GM21390 (cell line): ENCODE data around the gene FBXW2.

Experiments
- ATAC-seq: cut with Tn5 transposase; IDR thresholded peaks from one replicate; pipeline ENCODE4 v1.9.1; 2021; ENCODE audit not compliant: unreplicated experiment

Gene FBXW2

DNA sequence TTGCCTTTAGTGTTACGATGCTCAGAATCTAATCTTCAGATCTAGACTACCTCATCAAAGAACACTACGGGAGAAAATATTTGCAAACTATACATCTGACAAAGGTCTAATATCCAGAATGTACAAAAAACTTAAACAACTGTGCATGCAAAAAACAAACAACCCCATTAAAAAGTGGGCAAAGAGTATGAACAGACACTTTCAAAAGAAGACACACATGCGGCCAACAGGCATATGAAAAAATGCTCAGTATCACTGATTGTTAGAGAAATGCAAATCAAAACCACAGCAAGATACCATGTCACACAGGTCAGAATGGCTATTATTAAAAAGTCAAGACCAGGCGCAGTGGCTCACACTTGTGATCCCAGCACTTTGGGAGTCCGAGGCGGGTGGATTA is 47.9 kb downstream of the FBXW2 start:
- no peak for ATAC-seq

DNA sequence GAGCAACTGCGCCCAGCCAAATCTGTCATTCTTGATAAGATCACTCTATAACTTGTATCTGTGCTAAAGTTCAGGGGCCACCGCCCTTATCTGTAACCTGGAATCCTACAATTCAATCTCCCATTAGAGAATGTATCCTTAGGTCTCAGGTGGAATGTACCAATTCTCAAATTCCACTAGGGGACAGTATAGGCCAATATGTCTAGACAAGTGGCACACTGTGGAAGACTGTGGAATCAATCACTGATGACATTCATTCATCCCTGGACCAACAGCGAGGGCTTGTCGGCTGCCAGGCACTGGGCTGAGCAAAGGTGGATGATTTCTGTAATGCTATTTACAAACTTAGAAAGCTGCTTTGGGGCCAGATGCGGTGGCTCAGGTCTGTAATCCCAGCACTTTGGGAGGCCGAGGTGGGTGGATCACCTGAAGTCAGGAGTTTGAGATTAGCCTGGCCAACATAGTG is 50.2 kb downstream of the FBXW2 start:
- ATAC-seq: no peak

DNA sequence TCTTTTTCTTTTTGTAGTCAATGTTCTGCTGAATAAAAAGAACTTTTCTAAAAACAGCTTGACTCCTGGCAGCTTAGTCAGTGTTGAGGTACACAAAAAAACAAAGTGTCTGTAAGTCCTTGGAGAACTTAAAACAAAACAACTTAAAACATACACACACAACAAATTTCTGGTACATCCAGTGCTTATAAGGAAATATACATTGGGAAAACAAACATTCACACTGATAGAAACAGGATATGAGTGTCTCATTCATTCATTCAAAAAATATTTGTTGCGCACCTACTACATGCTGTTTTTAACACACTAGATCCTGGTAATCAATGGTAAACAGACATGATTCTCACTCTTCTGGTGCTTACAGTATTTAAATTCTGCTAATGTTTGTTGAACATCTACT is 51.5 kb downstream of the FBXW2 start:
- ATAC-seq: no peak

DNA sequence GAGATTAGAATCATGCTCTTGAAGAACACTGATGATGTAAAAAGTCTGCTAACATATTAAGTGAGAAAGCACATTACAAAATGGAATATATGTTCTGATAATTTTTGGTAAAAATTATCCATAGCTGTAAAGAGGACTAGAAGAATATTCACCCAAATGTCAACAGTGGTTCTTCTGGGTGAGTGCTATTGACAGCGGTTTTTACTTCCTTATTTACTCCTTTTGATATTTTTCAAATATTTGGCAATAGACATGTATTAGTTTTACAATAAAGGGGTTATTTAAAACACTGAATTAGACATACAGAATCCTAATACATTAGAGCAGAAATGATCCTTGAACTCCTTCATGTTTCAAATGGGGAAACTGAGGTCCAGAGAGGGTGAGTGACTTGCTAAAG is 52.0 kb downstream of the FBXW2 start:
- ATAC-seq: no peak

DNA sequence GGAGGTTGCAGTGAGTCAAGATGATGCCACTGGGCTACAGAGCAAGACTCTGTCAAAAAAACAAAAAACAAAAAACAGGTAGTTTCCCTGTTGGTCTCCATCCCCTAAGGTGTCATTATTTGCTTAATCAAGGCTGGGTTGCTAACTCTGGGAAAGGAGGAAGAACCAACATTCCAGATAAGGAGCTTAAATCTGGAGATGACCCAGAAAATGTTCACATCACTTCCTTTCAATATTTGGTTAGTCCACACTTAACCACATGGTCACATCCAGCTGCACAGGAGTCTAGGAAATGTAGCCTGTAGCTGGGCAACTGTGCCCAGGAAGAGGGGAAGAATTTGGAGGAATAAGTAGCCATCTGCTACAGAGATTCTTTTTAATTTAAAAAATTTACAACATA is 53.1 kb downstream of the FBXW2 start:
- ATAC-seq: no peak

DNA sequence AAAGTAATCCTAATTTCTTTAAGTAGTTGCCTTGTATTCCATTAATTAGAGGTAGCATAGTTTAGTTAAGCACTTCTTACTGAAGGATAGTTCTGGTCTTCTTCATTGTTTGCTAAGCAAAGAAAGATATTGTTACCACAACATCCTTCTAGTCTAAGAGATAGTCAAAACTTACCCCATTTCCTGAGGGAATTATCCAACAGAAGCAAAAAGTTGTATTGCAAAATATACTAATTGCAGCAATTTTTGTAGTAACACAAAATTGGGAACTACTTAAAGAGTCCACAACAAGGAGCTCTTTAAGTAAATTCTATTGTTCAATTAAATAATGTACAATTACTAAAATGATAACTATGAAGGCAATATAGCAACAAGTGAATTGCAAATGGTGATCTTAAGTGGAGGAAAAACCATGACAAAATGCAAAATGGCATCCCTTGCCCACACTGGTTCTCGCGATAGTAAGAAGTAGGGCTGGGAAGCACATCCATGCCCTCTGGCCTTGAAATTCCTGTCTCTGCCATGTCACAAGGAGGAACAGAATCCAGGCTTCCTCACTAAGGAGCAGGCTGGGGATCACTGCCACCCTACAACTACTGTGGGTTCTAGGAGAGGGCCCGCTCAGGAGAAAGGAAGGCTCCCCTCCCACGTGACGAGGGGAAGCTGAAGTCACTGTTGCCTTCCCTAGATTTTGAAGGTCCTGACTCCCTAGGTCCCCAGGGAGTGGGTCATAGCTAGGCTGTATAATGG is 55.6 kb downstream of the FBXW2 start:
- no peak for ATAC-seq

DNA sequence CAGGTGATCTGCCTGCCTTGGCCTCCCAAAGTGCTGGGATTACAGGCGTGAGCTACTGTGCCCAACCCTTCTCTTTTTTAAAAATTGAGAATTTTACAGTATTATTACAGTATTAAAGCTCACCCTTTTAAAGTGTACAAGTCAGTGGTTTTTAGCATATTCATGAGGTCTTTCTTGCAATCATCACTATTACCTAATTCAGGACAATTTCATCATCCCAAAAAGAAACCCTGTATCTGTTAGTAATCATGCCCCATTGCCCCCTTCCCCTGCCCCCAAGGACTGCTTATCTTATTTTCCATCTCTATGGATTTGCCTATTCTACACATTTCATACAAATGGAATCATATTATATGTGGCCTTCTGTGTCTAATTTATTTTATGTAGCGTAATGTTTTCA is 56.3 kb downstream of the FBXW2 start:
- no peak for ATAC-seq

DNA sequence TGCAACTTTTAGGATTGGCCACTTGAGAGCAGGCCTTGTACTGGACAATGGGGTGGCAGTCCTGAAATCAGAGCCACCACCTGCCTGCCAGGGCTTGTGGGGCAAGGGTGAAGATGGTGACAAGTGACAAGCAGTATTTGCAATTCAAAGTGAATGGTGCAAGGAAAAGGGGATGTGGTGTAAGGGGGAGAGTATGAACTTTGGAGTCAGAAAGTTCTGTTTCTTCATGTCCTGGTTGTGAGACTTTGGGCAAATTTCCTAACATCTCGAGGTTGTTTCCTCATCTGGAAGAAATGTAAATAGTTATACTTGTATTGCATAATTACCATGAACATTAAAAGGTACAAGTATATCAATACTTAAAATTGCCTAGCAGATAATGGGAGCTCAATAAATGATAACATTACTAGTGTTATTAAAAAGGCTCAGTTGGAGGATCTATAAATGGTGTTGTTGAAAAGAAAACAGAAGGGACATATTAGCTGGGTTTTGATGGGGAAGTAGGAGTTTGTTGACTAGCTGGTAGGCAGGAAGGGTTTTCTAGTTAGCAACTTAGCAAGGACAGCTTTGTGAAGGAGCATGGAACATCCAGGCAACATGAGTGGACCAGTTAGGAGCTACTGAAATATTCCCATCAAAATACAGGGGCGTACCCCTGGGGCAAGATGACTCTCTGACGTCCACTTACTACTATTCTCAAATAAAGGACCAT is 57.6 kb downstream of the FBXW2 start:
- ATAC-seq: no peak

DNA sequence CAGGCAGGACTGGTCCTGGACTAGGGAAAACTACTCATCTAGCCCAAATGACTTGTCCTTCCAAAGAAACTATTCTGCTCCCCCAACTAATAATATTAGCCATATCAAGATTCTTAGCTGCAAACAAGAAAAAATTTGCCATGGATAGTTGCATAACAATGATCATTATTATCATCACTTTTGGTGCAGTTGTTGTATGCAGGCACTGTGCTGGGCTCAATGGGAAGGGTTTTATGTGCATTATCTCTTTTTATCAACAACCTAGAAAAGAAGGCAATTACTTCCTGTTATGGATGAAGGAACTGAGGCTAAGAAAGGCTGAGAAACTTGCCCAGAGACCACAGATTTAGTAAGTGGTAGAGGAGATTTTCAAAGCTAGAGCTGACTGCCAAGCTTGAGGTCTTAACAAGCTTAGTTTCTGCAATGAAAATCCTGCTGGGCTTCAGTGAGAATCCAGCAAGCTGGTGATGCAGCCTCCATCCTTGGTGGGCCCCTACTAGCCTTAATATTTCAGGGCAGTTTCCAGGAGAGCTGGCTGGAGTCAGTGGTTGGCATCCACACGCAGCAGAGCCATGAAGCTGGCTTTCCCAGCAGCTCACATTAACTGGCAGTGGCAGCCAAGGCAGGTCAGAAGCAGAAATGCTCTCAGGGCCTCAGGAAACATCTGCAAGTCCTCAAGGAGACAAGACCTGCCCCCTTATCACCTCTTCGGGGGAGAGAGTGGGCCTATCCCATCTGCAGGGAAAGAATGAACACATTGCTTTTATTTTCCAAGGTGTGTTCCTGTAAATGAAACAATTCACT is 58.4 kb downstream of the FBXW2 start:
- no peak for ATAC-seq

DNA sequence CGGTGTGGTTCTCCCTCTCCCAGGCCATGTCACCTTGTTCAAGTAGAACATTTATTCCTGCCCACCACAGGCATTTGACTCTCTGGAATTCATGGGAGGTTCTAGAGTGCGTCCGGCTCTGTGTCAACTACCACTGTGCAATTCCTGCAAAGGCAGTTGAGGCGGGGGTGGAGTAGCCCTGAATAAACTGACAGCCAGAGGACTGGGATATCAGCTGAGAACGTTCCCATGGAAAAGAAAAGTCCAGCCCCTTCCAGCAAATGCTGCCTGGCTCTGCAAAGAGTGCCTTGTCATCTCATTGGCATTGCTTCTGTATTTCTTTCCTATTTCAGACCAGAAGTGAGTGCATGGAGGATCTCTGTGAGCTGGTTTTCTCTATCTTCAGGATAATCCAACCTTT is 60.0 kb downstream of the FBXW2 start:
- ATAC-seq: no peak

GRCh38 chr9:120730654-120731514 is 62.3 kb downstream of the FBXW2 start:
- no peak for ATAC-seq

GRCh38 chr9:120729791-120730241 is 63.4 kb downstream of the FBXW2 start:
- no peak for ATAC-seq

GRCh38 chr9:120726484-120726883 is 66.7 kb downstream of the FBXW2 start:
- no peak for ATAC-seq

- ATAC-seq: no peak
These were observed 67.3 kb downstream of the FBXW2 start for GRCh38 chr9:120725907-120726306.

- ATAC-seq: no peak
These were observed 68.3 kb downstream of the FBXW2 start for GRCh38 chr9:120724757-120725400.

DNA sequence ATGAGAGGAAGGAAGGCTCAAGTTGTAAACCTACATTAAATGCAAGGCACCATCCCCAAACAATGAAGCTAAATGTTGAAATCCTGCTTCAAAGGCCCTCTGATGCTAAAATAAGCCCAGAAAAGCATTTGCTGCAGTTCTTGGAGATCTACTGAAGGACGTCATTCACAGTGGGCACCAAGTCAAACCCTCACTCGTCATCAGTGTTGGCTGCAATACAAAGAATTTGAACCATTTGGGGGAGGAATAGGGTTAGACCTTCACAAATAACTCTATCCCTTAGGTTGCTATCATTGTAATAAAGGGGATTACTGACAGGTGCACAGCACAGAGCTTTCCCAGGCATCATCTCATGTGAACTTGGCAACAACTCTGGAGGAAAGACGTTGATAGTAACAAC is 69.7 kb downstream of the FBXW2 start:
- ATAC-seq: no peak

GRCh38 chr9:120720404-120720803 is 72.8 kb downstream of the FBXW2 start:
- no peak for ATAC-seq

GRCh38 chr9:120718316-120718715 is 74.9 kb downstream of the FBXW2 start:
- ATAC-seq: no peak

DNA sequence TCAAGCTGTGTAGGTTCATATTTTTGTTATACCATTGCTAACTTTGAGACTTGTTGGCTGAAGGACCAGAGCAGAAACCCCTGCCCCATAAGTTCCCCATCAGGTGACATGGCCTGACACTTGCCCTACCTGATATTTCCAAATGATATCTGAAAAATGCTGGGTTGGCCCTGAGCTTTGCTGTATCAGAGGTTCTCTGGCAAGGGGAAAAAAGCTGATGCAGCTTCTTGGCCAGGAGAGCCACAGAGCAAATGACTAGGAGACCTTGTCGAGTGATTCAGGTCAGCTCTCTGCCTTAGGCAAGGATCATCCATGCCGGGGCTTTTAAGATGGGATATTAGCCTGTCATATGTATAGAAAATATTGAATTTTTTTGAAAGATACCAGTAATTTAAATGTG is 76.0 kb downstream of the FBXW2 start:
- ATAC-seq: no peak

GRCh38 chr9:120716483-120716882 is 76.7 kb downstream of the FBXW2 start:
- no peak for ATAC-seq
